K562 (cell line): ENCODE data around the gene HPN. TPM values are rescaled to one million over a fixed set of nuclear protein-coding genes. Genes with fewer than 3 reads are reported as not detected.
A peak's percentile ranks its signal among the peaks of the same experiment; 100 is the strongest.

Experiments
- CSDE1 ChIP-seq, 2 experiments: fragments of 450-650 bp; IDR thresholded peaks; 2 replicates each; pipeline ENCODE4 v1.6.1; 2016; ENCODE audit warnings: mild to moderate bottlenecking in 1 of 2
- HNRNPLL ChIP-seq: fragments of 200-400 bp; formaldehyde crosslinking; IDR thresholded peaks from 2 replicates; pipeline ENCODE4 v1.6.1; 2017; ENCODE audit warnings: low read length, low read depth, mild to moderate bottlenecking; ENCODE audit not compliant: poor library complexity, severe bottlenecking
- MBD2 ChIP-seq: sonication (generic); IDR thresholded peaks from 2 replicates; pipeline ENCODE4 v1.6.1; 2016; ENCODE audit warnings: low read depth, borderline replicate concordance
- NCOA1 ChIP-seq: fragments of 450-650 bp; IDR thresholded peaks from 2 replicates; pipeline ENCODE4 v1.6.1; 2016; ENCODE audit warnings: low read depth
- PHF8 ChIP-seq: fragments of 200-600 bp; sonication (generic); IDR thresholded peaks from 2 replicates; pipeline ENCODE4 v1.6.1; 2012; ENCODE audit warnings: mixed run types, mild to moderate bottlenecking, inconsistent platforms, low read length, moderate library complexity, borderline replicate concordance
- POLR2B ChIP-seq: fragments of 450-650 bp; IDR thresholded peaks from 2 replicates; pipeline ENCODE4 v1.6.1; 2018; ENCODE audit warnings: low read depth; ENCODE audit not compliant: partially characterized antibody
- RB1 ChIP-seq: fragments of 450-650 bp; IDR thresholded peaks from 2 replicates; pipeline ENCODE4 v1.6.1; 2017; ENCODE audit warnings: low read depth, mild to moderate bottlenecking
- RBM15 ChIP-seq: fragments of 200-400 bp; formaldehyde crosslinking; IDR thresholded peaks from 2 replicates; pipeline ENCODE4 v1.6.1; 2018; ENCODE audit warnings: mild to moderate bottlenecking, low read length, moderate library complexity; ENCODE audit not compliant: insufficient read depth
- SMAD2 ChIP-seq: fragments of 150-350 bp; IDR thresholded peaks from 2 replicates; pipeline ENCODE4 v1.6.1; 2014; ENCODE audit warnings: low read depth, mild to moderate bottlenecking, low read length
- SOX6 ChIP-seq: fragments of 450-650 bp; IDR thresholded peaks from 2 replicates; pipeline ENCODE4 v1.6.1; 2014; ENCODE audit warnings: mild to moderate bottlenecking
- ZNF507 ChIP-seq: conservative IDR thresholded peaks from 2 replicates; pipeline ENCODE4 v1.6.1; 2017; ENCODE audit warnings: missing genetic modification characterization, missing compliant biosample characterization
- polyA plus RNA-seq, 8 experiments: library from polyadenylated mRNA; depleted of rRNA in 4 of 8; stranded (reverse) in 5 of 8; unstranded in 3 of 8; fragments of >200 nt; fragmentation: Nextera tagmentation in 2 of 8; fragmentation: Illumina TruSeq in 1 of 8; extraction: Ambion mirVana in 2 of 8; extraction: Trizol in 1 of 8; gene quantifications; 2 replicates each; pipeline versions ENCODE4 v1.2.1 to v1.2.3, GENCODE V29; 2011 to 2014; ENCODE audit warnings: inconsistent platforms in 1 of 8, missing spikeins in 1 of 8
- total RNA-seq, 7 experiments: library from RNA; depleted of rRNA in 6 of 7; stranded (reverse); fragments of >200 nt in 6 of 7; fragmentation: Illumina TruSeq in 2 of 7; extraction: Trizol in 2 of 7; gene quantifications; 2 replicates each; pipeline versions ENCODE4 v1.2.1 to v1.2.3, GENCODE V29; 2011 to 2021; ENCODE audit warnings: low replicate concordance in 1 of 7
- TF ChIP-seq, protein P1 (sequence below): sonication (generic); formaldehyde crosslinking; IDR thresholded peaks from 2 replicates; pipeline ENCODE4 v1.8.0; 2022; ENCODE audit warnings: mild to moderate bottlenecking, missing genetic modification reagents
- TF ChIP-seq, protein P2 (sequence below): fragments of 450-650 bp; IDR thresholded peaks from 2 replicates; pipeline ENCODE4 v1.7.0; 2016; ENCODE audit warnings: borderline replicate concordance
- TF ChIP-seq, protein P3 (sequence below): fragments of 450-650 bp; IDR thresholded peaks from 2 replicates; pipeline ENCODE4 v1.6.1; 2016; ENCODE audit warnings: antibody characterized with exemption

Gene HPN
- total and polyA plus RNA-seq, 9 of the 15 experiments (the other 6 are each of a cell fraction or from before 2014, with no cell fraction given) = 0.10 to 0.20 TPM; not detected in 7

DNA sequence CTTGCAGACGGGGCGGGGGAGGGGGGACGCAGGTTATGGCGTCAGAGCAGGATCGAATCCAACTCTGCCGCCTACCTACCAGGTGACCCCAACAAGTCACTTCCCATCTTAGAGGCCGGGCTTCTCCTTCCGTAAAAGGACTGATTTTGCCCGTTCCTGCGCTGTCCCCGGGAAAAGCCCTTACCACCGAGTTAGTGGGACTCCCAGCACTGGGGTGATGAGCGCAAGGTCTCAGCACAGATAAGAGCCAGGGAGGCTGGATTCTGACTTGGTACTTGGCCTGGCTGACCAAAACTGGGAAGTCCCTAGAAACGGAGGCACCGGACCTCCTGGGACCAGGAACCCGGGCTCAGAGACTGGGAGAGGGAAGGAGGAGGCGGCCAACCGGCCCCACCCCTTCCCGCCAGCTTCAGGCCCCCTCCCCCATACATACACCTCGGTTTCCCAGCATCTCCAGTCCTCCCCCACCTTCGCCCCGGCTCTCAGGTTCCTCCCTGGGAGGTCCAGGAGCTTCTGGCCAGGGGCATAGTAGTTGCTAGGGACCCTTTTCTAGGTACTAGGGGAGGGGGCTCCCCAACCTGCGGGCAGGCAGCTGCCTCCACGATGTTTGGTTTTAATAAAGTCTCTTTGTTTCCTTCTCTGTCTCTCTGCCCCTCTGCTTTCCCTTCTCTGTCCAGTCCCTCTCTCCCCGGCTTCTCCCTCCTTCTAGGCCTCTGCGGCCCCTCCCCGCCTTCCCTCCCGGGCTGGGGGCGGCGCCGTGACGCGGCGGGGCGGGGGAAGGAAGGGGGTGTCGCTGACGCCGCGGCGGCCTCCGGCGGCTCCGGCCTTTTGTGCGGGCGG, 41.8 kb upstream of the HPN start, which contains the start of gene GRAMD1A (continued):
- TF ChIP-seq, protein P1, sequence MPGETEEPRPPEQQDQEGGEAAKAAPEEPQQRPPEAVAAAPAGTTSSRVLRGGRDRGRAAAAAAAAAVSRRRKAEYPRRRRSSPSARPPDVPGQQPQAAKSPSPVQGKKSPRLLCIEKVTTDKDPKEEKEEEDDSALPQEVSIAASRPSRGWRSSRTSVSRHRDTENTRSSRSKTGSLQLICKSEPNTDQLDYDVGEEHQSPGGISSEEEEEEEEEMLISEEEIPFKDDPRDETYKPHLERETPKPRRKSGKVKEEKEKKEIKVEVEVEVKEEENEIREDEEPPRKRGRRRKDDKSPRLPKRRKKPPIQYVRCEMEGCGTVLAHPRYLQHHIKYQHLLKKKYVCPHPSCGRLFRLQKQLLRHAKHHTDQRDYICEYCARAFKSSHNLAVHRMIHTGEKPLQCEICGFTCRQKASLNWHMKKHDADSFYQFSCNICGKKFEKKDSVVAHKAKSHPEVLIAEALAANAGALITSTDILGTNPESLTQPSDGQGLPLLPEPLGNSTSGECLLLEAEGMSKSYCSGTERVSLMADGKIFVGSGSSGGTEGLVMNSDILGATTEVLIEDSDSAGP (CRISPR knock-in tag) = no peak
- TF ChIP-seq RBM15 = no peak
- no peak for TF ChIP-seq SMAD2
- TF ChIP-seq, protein P2, sequence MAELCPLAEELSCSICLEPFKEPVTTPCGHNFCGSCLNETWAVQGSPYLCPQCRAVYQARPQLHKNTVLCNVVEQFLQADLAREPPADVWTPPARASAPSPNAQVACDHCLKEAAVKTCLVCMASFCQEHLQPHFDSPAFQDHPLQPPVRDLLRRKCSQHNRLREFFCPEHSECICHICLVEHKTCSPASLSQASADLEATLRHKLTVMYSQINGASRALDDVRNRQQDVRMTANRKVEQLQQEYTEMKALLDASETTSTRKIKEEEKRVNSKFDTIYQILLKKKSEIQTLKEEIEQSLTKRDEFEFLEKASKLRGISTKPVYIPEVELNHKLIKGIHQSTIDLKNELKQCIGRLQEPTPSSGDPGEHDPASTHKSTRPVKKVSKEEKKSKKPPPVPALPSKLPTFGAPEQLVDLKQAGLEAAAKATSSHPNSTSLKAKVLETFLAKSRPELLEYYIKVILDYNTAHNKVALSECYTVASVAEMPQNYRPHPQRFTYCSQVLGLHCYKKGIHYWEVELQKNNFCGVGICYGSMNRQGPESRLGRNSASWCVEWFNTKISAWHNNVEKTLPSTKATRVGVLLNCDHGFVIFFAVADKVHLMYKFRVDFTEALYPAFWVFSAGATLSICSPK = no peak
- TF ChIP-seq NCOA1 = 0 out of 2 replicates have a peak, but pooled peaks have one; percentile 24
- TF ChIP-seq MBD2 = peak; percentile 17; the same call in 1 of the 2 replicates
- TF ChIP-seq ZNF507 = no peak
- peak; percentile 41; the same call in 1 of the 2 replicates for TF ChIP-seq SOX6
- TF ChIP-seq PHF8 = peak; percentile 62; the same call in 1 of the 2 replicates
- TF ChIP-seq POLR2B = peak; percentile 86
- TF ChIP-seq RB1 = no peak
- peak; percentile 40 for TF ChIP-seq HNRNPLL
- TF ChIP-seq CSDE1 (IDR thresholded peaks at IDR 0.05) = peak in 1 of 2 experiments; percentile 34; a peak in 1 of 4 replicates
- TF ChIP-seq, protein P3, sequence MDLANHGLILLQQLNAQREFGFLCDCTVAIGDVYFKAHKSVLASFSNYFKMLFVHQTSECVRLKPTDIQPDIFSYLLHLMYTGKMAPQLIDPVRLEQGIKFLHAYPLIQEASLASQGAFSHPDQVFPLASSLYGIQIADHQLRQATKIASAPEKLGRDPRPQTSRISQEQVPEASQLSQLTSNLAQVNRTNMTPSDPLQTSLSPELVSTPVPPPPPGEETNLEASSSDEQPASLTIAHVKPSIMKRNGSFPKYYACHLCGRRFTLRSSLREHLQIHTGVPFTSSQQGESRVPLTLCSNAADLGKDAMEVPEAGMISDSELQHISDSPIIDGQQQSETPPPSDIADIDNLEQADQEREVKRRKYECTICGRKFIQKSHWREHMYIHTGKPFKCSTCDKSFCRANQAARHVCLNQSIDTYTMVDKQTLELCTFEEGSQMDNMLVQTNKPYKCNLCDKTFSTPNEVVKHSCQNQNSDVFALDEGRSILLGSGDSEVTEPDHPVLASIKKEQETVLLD = no peak; the same call in 1 of the 2 replicates
- TF ChIP-seq, all 486 proteins: peak for 56
